A673 (cell line): ENCODE data around the gene SMARCA2. TPM values are rescaled to one million over a fixed set of nuclear protein-coding genes. Genes with fewer than 3 reads are reported as not detected.

Source experiments
- BruUV-seq: library from RNA; stranded (reverse); fragments of 400-500 nt; replicated peaks from 2 replicates; lab custom pipeline; 2021; lab: Mats Ljungman, UMichigan
- CTCF ChIA-PET: fragments of 300-600 bp; sonication (Branson Sonifier 250); formaldehyde crosslinking; loops from one replicate; lab custom pipeline; 2022; ENCODE audit warnings: antibody characterized with exemption; lab: Charles Lee
- POLR2A ChIA-PET: fragments of 300-600 bp; sonication (Branson Sonifier 250); formaldehyde crosslinking; loops from one replicate; lab custom pipeline; 2022; ENCODE audit warnings: antibody characterized with exemption; ENCODE audit not compliant: low non-redundant PET; lab: Charles Lee
- DNase-seq: peaks from one replicate; pipeline ENCODE4 v3.0.0-alpha.2; 2015; ENCODE audit warnings: low spot score
- H3K27ac ChIP-seq: fragments of 200-600 bp; sonication (generic); 2 replicates; pipeline ENCODE4 v1.5.1; 2016; ENCODE audit warnings: mixed run types, low read depth, mild to moderate bottlenecking, mixed read lengths, antibody characterized with exemption, low read length; ENCODE audit not compliant: poor library complexity, severe bottlenecking
- H3K27me3 ChIP-seq: fragments of 200-600 bp; sonication (generic); replicated peaks from 2 replicates; pipeline ENCODE4 v1.6.1; 2017; ENCODE audit warnings: mixed run types, low read depth, mild to moderate bottlenecking, mixed read lengths, antibody characterized with exemption, low read length; ENCODE audit not compliant: insufficient read depth, poor library complexity
- H3K36me3 ChIP-seq: fragments of 200-600 bp; sonication (generic); 2 replicates; pipeline ENCODE4 v1.6.1; 2016; ENCODE audit warnings: mixed run types, mild to moderate bottlenecking, mixed read lengths, antibody characterized with exemption, low read length; ENCODE audit not compliant: insufficient read depth, poor library complexity, severe bottlenecking
- H3K4me1 ChIP-seq: fragments of 200-600 bp; sonication (generic); 2 replicates; pipeline ENCODE4 v1.6.1; 2017; ENCODE audit warnings: mixed run types, mild to moderate bottlenecking, mixed read lengths, antibody characterized with exemption, low read length; ENCODE audit not compliant: insufficient read depth, poor library complexity, severe bottlenecking
- H3K4me3 ChIP-seq: fragments of 200-600 bp; sonication (generic); 2 replicates; pipeline ENCODE4 v1.5.1; 2016; ENCODE audit warnings: low read depth, mixed run types, mild to moderate bottlenecking, mixed read lengths, low read length; ENCODE audit not compliant: poor library complexity, severe bottlenecking
- H3K9me3 ChIP-seq: fragments of 200-600 bp; sonication (generic); 2 replicates; pipeline ENCODE4 v1.6.1; 2016; ENCODE audit warnings: mixed run types, low read depth, mild to moderate bottlenecking, mixed read lengths, antibody characterized with exemption, low read length; ENCODE audit not compliant: poor library complexity, severe bottlenecking
- EZH2 ChIP-seq: fragments of 200-600 bp; sonication (generic); IDR thresholded peaks from 2 replicates; pipeline ENCODE4 v1.6.1; 2017; ENCODE audit warnings: borderline replicate concordance, low read depth, mild to moderate bottlenecking, mixed read lengths, antibody characterized with exemption, low read length; ENCODE audit not compliant: poor library complexity, severe bottlenecking
- intact Hi-C: fragments of 100-400 bp; cut with micrococcal nuclease; formaldehyde crosslinking; loops from one replicate; pipeline ENCODE4 v1.10.0; 2022; ENCODE audit not compliant: unreplicated experiment
- total RNA-seq: library from RNA; stranded (reverse); gene quantifications from 2 replicates; pipeline ENCODE4 v1.2.3, GENCODE V29; 2021
- TF ChIP-seq, protein P1 (sequence below): fragments of 300-800, 200-600 bp; sonication (generic); conservative IDR thresholded peaks from 2 replicates; pipeline ENCODE4 v1.5.1; 2017; ENCODE audit warnings: low read depth, mild to moderate bottlenecking, antibody characterized with exemption, low read length, moderate library complexity, mixed read lengths

SMARCA2 gene
- total RNA-seq, 1 experiment from 2014 or later: 69.0 TPM

DNA sequence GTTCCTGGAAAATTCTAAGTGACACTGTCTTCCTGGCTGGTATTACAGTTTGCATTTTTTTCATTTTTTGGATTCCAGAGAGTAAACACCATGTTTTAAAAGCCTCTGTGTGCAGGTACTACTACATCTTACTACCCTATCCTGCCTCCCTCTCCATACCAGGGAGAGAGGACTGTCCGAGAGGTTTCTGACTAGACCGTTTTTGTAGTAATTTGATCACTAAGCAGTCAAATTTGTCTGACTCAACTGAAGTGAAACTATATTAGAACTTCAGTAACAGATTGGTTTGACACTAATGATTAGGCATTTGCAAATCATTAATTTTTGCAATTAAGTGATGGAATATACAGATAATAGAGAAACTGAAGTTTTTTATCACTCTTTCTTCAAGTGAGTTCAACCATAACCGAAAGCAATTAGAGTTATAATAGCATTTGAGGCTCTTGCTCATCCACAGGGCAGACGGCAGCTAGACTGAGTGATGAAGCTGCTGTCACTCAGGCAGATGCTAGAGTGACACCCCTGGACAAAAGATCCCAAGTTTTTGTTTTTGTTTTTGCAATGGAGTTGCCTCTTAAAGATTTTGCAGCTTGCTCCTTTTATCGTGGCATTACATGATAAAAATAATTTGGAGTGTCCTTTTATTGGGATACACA is 44.3 kb downstream of the SMARCA2 start:
- CTCF ChIA-PET: no interaction called here
- BruUV-seq: no TSS peak

DNA sequence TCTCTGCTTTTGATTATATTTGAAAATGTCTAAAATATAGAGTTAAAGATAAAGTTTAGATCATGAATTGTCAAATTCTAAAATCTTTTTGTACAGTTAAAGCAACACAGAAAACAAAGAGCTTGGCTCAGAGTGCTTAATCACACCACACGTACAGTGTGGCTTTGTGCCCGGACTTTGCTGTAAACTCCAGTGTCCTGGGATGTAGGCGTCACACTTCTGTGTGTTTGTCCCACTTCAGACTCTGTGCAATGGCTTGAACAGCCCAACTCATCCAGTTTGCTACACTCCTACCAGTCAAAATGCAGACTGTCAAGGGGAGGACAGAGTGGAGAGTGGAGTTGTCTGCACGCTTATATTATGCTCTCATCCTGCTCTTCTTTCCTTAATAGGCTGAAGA is 45.3 kb downstream of the SMARCA2 start:
- DNase-seq: no peak
- H3K9me3 ChIP-seq: no peaks in the 10 kb centered on the region
- ChIA-PET POLR2A (no interaction called here), CTCF (no interaction called here)
- no peak for TF ChIP-seq EZH2
- TF ChIP-seq, protein P1, sequence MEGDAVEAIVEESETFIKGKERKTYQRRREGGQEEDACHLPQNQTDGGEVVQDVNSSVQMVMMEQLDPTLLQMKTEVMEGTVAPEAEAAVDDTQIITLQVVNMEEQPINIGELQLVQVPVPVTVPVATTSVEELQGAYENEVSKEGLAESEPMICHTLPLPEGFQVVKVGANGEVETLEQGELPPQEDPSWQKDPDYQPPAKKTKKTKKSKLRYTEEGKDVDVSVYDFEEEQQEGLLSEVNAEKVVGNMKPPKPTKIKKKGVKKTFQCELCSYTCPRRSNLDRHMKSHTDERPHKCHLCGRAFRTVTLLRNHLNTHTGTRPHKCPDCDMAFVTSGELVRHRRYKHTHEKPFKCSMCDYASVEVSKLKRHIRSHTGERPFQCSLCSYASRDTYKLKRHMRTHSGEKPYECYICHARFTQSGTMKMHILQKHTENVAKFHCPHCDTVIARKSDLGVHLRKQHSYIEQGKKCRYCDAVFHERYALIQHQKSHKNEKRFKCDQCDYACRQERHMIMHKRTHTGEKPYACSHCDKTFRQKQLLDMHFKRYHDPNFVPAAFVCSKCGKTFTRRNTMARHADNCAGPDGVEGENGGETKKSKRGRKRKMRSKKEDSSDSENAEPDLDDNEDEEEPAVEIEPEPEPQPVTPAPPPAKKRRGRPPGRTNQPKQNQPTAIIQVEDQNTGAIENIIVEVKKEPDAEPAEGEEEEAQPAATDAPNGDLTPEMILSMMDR: no peak
- intact Hi-C loops: no loop called here
- H3K4me1 ChIP-seq: no peaks in the 10 kb centered on the region
- no peak overlapping the region for H3K27ac ChIP-seq
- H3K27me3 ChIP-seq: no peaks in the 10 kb centered on the region
- no peak overlapping the region for H3K4me3 ChIP-seq
- no TSS peak for BruUV-seq
- peaks cover 4% of the 10 kb centered on the region for H3K36me3 ChIP-seq

More for the DNA sequence above, 44.3 kb downstream of the SMARCA2 start:
- DNase-seq: no peak
- Histone ChIP-seq H3K4me3 (no peak overlapping the region), H3K27ac (no peak overlapping the region), H3K36me3 (peaks cover 4% of the 10 kb centered on the region), H3K9me3 (no peaks in the 10 kb centered on the region), H3K4me1 (peaks cover 10% of the 10 kb centered on the region), H3K27me3 (no peaks in the 10 kb centered on the region)
- intact Hi-C loops: no loop called here
- POLR2A ChIA-PET: no interaction called here
- TF ChIP-seq, protein P1: no peak
- TF ChIP-seq EZH2: no peak

GRCh38 chr9:2065704-2066103 is 50.6 kb downstream of the SMARCA2 start:
- Histone ChIP-seq H3K4me1 (no peaks in the 10 kb centered on the region), H3K27me3 (no peaks in the 10 kb centered on the region), H3K27ac (no peak overlapping the region), H3K9me3 (no peaks in the 10 kb centered on the region), H3K36me3 (peaks cover 3% of the 10 kb centered on the region), H3K4me3 (no peak overlapping the region)
- DNase-seq: no peak
- POLR2A ChIA-PET: no interaction called here
- intact Hi-C loops: no loop called here
- CTCF ChIA-PET: no interaction called here
- no TSS peak for BruUV-seq
- TF ChIP-seq, protein P1: no peak
- no peak for TF ChIP-seq EZH2
